GM20000 (cell line): ENCODE measurements around the gene NADK.
"Not testable (repeated sequence)": the region's sequence is repeated elsewhere in the genome, so short reads cannot be mapped to it uniquely, and the experiment has no call there.

ENCODE experiments used
- DNase-seq: peaks from one replicate; pipeline ENCODE4 v3.0.0; 2012; ENCODE audit warnings: low spot score
- CTCF ChIP-seq: IDR thresholded peaks from 2 replicates; pipeline ENCODE4 v1.5.1; 2012; ENCODE audit warnings: mild to moderate bottlenecking, control low read depth; ENCODE audit errors: extremely low read depth, missing control alignments

NADK gene

GRCh38 chr1:1703796-1704195, 74.5 kb downstream of the NADK start:
- no peak for TF ChIP-seq CTCF
- peak; percentile 6 for DNase-seq

- not testable (repeated sequence) for DNase-seq
Observed at GRCh38 chr1:1702506-1702905, 75.8 kb downstream of the NADK start.
